ENCODE results near the gene NEURL1.
"Not testable (repeated sequence)": the region's sequence is repeated elsewhere in the genome, so short reads cannot be mapped to it uniquely, and the experiment has no call there.

The NEURL1 gene

DNA sequence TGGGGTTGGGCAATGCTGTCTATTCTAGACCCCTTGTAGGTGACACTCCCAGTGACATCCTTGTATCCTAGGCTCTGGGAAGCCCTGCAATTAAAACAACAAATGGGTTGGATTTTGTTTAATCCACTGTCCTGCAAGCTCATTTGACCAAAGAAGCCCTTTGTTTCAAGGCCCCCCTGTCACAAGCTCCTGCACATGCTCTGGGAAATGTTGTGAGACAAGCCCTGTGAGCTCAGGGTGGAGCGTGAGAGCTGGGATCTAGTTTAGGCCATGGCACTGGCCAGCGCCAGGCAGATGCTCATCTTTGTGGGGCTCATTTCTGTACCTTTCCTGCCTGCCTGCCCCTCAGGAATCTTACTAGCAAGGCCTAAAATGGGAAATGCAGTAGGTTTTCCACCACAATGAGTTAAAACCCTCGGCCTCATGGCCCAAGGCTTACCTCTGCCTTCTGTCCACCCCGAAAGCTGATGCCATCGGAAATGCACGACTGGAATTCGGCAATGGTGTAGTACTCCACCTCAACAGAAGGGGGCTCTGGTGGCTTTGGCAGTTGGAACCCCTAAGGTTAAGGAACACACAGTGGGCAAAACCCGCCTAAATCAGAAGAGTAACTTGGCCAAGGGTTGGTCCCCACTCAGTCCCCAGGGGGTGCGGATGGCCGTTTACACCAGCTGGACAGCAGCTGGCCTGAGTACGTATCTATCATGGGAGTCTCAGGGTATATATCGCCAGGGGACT lies 112.0 kb downstream of the NEURL1 start:
- DNase-seq (ENCODE audit: low read depth in 2 of 2), result peak in 1 of 2 donors; percentile 8

DNA sequence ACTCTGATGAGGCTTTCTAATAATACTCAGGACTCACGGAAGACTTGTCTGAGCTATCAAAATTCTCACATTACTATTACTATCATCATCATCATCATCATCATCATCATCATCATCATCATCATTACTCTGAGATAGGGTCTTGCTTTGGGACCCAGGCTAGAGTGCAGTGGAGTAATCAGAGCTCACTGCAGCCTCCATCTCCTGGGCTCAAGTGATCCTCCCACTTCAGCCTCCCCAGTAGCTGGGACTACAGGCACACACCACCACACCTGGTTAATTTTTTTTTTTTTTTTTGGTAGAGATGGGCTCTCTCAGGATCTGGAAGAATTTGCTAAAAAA lies 112.6 kb downstream of the NEURL1 start:
- not testable (repeated sequence) for DNase-seq (ENCODE audit: low read depth in 2 of 2)

DNA sequence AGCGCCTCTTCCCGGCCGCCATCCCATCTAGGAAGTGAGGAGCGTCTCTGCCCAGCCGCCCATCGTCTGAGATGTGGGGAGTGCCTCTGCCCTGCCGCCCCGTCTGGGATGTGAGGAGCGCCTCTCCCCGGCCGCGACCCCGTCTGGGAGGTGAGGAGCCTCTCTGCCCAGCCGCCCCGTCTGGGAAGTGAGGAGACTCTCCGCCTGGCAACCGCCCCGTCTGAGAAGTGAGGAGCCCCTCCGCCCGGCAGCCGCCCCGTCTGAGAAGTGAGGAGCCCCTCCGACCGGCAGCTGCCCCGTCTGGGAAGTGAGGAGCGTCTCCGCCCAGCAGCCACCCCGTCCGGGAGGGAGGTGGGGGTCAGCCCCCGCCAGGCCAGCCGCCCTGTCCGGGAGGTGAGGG lies 113.5 kb downstream of the NEURL1 start:
- not testable (repeated sequence) for DNase-seq (ENCODE audit: low read depth in 2 of 2)

DNA sequence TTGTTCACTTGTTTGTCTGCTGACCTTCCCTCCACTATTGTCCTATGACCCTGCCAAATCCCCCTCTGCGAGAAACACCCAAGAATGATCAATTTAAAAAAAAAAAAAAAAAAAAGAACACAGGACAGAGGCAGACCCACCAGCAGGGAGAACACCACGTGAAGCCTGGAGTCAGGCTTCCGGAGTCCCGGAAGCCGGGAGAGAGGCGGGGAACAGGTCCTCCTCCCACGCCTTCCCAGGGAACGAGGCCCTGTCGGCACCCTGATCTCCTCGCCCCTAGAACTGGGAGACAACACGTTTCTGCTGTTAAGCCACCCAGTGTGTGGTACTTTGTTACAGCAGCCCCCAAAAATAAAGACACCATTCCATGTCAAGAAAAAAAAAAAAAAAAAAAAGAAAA lies 114.6 kb downstream of the NEURL1 start:
- not testable (repeated sequence) for DNase-seq (ENCODE audit: low read depth in 2 of 2)

DNA sequence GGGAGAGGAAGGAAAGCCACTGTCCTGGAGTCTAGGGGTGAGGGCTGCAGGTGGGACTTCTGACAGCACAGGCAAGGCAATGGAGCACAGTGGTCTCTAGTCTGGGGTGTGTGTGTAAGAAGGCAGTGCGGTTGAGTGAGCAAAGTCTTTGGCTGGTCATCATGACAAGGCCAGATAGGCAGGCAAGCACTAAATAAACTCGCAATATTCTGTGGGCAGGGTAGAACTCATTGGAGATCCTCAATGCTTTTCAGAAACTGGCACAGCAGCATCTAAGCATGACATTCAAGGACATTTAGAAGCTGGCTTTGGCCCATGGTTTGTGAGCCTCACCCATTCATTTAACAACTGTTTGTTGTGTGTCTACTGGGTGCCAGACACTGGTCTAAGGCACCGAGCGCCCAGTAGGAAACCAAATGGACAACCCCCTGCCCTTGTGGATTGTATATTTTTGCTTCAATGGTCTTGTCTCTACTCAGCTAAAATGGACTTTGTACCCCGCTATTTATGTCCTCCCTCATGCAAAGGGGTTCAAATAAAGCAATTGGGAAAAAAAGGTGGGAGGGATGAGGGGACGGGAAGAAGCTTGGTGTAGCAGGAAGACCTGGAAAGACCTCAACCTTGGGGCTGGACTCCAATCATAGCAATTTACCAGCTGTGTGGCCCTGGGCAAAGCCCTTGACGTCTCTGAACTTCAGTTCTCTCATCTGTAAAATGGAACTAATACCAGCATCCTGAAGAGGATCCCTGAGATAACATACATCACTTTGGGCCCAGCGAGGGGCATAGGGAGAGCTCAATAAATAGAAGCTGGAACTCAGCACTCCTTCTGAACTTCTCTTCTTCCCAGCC lies 116.0 kb downstream of the NEURL1 start:
- no peak for DNase-seq (ENCODE audit: low read depth in 2 of 2)

DNA sequence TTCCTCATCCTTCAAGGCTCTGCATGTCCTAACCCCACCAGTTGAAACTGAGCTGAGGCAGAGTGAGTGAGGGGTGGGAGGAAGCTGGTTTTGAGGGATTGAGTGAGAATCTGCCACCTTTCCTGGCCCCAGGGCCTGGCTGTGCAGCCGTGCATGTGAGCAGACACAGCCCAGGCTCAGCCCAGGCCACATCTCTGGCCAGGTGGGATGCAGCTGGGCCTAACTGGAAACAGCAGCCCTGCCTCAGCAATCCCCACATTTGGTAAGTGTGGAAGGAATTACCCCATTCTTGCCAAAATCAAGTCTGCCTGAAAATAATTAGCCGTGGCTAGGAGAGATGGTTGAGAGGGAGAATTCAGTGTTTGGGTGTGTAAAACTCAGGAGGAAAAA lies 116.6 kb downstream of the NEURL1 start:
- no peak for DNase-seq (ENCODE audit: low read depth in 2 of 2)

DNA sequence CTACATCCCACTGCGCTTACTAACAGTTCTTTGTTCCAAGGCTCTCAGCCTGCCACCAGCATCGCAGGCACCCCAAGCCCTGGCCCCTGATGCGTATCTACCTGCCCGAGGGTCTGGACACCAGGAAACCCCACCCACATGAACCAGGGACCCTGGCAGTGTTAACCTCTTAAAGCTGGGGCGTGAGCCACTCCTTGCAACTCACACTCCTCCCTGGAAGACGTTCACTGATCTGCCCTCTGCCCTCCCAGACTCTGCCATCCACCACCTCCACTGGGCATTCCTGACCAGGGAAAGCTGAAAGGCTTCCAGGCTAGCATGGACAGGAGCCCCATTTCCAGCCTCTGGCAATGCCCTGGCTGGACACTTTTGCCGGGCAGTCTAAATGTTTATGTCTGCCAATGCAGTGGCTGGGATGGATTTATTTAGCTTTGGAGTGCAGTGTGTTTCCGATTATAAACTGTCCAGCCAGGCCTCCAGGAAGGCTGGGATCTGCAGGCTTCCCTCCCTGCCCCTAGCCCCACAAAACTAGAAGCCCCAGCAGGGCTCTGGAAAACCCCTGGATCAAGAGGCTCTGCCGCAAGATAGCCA lies 117.5 kb downstream of the NEURL1 start:
- DNase-seq (ENCODE audit: low read depth in 2 of 2), result no peak

DNA sequence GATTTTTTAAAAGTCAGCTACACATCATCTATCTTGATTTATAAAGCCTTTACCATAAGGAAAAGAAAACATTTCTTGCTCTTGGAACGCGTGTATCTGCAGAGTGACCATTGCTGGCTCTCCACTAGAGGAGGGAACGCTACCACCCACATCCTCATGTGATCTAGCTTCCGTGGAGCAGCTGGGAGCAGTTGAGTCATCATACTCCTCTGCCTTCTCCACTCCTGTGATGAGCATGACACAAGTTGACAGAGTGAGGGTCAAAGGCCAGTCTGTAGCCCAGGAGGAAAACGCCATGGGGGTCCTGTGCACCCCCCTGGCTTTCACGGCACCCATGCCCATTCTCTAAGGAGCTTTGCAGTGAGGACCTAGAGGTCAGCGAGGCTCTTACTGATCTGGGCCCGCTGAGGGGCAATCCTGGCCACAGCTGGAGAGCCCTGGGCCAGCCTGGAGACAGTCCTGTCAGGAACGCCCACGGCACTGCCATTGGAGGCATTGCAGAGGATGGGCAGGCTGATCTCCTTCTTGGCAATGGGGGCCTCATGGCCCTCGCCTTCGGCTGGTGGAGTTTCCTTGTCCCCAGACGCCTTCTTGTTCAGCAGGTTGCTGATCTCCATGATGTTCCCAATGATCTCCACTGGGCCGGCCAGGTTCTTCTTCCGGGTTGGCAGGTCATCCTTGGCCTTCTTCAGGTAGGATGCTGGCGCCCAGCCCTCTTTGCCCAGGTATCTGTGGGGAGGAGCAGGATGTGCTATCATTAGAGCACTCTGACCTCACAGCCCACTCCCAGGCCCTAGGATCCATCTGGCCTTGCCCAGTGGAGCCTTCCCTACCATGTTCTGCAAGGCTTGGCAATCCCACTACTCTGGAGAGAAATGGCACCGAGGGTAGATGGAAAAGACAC lies 119.2 kb downstream of the NEURL1 start:
- DNase-seq (ENCODE audit: low read depth in 2 of 2), result no peak

DNA sequence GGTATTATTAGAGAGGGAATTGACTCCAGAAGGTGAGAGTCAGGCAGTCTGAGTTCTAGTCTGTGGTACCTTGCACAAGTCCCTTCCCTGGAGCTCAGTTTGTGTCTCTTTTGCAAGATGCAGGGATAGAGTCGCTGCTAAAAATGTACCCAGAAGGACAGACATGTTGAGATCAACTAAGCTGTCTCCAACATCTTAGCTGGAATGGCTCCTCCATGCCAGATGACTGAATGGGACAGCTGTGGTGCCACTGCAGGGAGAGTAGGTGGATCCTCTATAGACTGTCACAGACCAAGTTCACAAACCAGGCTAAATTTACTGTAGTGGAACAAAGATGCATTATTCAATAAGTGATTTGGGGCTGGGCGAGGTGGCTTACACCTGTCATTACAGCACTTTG lies 120.1 kb downstream of the NEURL1 start:
- no peak for DNase-seq (ENCODE audit: low read depth in 2 of 2)

DNA sequence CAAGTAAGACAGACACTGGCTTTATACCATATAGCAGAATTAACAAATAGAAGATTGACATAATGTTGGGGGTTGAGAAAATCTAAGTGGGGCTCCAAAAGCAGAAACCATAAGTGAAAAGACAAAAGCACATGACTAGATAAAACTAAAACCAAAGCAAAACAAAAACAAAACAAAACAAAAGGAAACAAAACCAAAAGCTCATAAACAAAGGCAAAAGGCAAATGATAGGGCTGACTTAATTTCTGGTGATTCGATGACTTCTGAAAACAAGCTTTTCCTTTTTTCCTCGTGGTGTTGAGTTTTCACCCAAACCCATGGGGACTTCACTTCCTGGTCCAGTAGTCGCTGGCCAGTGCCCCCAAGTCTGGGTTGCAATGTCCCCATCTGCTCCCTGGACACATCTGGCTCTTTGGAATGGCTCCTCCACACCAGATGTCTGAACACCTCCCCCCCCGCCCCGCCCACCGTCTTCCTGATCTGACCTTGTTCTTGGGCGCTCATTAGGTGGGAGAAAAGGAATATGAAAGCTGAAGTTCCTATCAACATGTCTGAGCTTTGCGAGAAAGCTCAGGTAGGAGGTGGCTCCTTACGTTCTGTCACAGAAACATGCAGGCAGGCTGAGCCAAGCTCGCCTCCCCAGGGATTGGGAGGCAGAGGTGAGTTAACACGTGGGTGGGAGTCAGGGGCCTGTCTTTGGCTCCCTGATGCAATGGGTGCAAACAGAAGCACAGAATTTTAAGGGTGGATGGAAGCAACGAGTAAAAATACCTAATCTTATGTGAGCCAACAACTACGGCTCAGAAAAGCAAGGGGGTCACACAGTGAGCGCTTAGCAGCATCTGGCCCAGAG lies 121.0 kb downstream of the NEURL1 start:
- DNase-seq (ENCODE audit: low read depth in 2 of 2), result no peak

DNA sequence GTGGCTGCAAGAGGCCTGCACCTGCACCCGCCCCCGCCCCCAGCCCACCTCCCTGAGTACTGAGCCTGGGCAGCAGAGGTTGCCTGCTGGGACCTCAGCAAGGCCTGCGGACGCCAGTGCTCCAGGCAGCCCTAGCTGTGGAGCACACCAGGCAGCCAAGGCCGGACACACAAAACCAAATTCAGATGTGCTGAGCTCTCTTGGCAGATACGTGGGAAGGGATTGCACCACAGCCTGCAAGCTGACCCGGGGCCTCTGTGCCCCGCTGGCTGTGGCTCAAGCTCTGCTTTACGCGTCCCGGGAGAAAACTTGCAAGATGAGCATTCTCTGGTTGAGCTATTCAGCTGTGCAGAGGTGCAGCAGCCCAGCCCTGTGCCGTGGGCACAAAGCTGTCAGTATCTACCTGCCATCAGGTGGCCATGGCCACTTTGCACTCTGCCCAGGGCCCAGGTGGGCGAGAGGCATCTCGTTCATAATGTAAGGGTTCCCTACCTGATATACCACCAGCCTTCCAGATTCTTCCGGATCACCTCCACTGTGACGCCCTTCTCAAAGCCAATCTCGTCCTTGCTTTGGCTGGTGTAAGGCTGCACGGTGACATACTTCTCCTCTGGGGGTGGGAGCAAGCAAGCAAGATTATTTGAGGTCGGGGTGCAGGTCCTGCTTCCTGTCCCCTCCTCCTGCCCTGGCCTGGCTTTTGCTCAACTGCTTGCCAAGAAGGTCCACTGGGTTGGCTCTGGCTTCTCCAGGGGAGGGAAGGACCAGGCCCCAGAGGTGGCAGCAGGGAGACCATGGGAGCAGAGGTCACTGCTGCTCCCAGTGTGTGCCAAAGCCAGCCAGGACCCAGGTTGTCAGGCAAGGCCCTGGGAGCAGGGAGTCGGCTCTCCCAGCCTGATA lies 123.4 kb downstream of the NEURL1 start:
- DNase-seq (ENCODE audit: low read depth in 2 of 2), result no peak

DNA sequence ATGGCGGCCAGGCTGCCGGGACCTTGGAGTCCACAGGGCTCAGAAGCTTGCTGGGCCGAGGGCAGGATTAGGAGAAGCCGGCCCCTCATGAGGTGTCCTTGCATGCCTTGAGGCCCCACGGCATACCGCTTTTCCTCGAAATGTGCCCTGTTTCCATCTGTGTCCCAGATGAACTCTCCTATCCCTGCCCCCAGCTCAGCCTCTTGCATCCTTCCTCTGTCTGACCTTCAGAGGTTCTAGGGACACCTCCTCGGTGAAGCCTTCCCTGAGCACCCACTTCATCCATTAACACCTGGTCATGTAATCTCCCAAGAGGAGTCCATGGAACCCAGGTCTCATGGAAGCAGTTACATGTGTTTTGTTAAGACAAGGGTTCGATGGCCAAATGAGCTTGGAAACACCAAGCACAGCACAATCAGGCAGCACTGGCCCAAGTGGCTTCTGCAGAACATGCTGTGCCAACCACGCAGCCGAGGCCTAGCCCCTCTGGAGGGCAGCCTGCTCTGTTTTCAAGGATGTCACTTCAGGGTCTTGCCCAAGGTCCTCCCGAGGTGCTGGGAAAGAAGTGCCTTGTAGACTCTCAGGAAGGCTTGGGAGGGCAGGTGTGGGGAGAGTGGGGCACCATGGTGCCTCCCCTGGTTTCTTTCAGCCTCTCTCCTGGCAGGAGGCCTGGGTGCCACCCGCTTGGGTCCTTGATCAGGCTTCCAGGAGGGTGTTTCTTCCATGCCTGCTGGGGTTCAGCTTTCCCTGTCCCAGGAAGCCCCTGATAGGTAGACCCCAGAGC lies 124.3 kb downstream of the NEURL1 start:
- DNase-seq (ENCODE audit: low read depth in 2 of 2), result no peak

DNA sequence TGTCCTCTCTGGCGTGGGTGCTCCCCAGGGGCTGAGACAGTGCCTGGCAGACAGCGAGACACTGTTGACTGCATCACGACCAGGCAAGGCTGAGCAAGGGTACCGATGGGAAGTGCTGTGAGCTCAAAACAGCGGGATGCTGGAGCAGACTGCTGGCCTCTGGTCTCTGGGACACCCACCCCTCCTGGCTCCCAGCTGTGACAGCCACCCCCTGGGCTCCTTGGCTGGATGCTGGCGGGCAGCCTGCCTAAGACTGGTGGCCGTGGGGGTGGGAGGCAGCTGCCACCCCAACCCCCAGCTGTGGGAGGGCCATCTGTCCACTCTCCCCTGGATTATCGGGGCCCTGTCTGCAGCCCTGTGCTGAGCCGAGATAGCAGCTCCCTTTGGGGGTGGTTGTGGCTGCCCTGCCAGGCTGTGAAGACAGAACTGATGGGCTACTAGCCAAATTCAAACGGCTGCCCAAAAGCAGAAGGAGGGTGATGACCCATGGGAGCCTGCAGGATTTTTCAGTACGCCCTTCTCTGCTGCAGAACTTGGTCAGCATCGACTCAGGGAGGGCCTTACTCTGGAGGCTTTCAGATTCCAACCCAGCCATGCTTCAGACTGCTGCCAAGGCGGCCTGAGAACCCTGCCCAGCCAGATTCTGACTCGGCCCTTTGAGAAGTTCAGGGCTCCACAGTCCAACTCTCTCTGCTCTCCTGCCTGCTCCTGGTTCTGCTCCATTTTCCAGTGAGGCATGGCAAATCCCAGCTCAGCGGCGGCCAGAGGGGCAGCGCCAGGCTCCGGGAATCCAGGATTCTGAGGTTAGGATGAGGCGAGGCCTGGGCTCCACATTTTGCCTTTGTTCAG lies 125.3 kb downstream of the NEURL1 start:
- DNase-seq (ENCODE audit: low read depth in 2 of 2), result no peak

DNA sequence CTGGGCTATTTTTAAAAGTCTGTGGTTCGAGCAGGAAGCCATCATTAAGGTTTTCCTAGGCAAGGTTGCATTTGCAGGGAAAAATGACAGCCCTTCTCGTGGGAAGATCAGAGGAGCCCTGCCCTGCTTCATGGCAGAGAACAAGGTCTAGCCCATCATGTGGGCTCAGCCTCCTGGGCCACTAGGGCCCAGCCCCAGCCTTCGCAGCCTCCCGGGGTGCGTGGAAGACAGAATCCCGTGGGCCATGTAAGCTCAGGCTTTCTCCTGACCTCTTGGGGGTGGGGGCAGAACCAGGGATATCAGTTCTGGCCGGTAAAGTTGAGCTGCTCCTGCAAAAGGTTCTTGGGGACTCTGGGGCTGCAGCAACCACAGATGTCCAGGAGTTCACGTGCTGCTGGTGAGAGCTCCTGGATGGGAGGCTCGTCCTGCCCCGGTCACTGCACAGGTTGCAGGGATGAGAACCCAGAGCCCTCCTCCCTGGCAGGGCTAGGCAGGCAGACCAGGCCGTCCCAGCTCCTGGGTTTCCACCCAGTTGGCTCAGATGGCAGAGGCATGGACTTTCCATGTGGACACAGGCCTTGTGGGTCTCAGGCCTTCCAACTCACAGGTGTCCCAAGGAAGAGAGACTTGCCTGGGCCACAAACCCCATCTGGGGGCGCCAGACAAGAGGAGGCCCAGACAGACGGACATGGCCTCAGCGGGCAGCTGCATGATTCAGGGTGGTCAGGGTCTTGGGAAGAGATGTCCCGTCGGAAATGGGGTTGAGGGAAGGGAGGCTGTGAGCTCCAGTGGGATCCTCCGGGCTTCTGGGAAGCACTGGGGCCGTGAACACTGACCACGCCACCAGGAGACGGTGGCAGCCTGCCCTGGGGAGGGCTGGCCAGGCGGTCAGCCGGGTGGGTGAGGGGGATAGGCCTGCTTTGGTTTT lies 126.2 kb downstream of the NEURL1 start:
- no peak for DNase-seq (ENCODE audit: low read depth in 2 of 2)

DNA sequence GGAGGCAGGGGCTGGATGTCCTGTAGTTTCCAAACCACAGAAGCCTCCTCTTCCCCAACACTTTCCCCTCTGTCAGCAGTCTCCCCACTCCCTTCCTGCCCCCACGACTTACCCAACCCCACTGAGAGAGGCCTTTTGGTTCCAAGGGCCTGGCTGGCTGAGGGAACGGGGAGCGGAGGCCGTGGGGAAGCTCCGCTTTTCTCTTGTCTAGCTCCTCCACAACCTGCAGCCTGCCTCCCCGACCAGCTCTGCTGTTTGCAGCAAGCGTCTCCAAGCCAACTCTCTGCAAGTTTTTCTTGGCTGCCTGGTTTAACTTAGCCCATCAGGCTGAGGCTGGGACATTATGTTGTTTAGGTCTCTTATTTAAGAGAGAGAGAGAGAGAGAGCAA lies 126.8 kb downstream of the NEURL1 start:
- DNase-seq (ENCODE audit: low read depth in 2 of 2), result no peak

DNA sequence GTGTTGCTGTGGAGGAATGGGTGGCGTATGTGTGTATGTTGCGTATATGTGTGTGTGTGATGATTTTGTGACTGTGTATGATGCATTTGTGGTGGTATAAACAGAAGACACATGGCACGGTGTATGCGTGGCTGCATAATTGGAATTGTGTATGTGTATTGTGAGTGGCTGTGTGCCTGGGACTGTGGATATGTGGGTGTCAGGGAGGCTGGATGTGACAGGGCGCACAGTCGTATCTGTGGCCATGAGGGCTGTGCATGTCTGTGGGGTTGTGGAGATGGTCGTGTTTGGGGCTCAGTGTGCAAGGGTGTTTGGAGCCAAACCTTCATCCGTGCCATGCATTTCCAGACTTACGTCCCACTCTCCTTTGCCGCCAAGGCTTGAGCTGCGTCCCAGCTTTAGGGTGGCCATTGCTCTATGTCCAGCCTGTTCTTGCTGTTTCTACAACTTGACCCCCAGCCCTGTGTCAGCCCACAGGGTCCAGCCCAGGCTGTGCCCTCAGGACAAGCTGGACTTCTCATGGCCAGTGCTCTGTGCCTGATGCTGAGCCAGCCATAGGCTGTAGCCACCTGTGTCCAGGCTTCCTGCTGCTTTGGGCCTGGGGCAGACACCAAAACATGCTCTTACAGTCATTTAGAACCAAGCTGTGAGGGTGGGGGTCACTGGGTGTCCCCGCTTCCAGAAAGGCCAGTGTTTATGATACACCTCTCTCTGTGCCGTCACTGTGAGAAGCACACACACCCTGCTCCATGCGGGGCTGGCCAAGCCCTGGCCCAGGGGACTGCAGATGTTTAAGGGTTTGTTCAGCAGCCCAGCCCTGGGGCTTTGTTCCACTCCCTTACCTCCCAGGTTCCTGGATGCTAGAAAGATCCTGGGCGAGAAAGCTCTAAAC lies 127.6 kb downstream of the NEURL1 start:
- no peak for DNase-seq (ENCODE audit: low read depth in 2 of 2)

Data from stimulated activated CD8-positive, alpha-beta memory T cell treated with anti-CD3 and anti-CD28 coated beads, Interleukin-2, amount 100 ng/mL, for 48 hours (primary cell).